ENCODE results near the gene MSANTD3.
"Not testable (repeated sequence)": the region's sequence is repeated elsewhere in the genome, so short reads cannot be mapped to it uniquely, and the experiment has no call there.

MSANTD3 gene

GRCh38 chr9:100426530-100427365 lies at the start of gene MSANTD3:
Gene MSANTD3 (plus strand): TSS chr9:100427143. CDS start chr9:100441939, 14,796 bp downstream.
- peak; percentile 42 to 43 for DNase-seq

- DNase-seq = no peak
Measured at GRCh38 chr9:100379862-100380261, 47.1 kb upstream of the MSANTD3 start.

- DNase-seq = not testable (repeated sequence)
Measured at GRCh38 chr9:100392989-100393388, 34.0 kb upstream of the MSANTD3 start.

- no peak for DNase-seq
Measured at GRCh38 chr9:100394032-100394695, 32.8 kb upstream of the MSANTD3 start.

GRCh38 chr9:100394816-100395215 lies 32.1 kb upstream of the MSANTD3 start:
- no peak for DNase-seq

- no peak for DNase-seq
Measured at GRCh38 chr9:100396769-100397168, 30.2 kb upstream of the MSANTD3 start.

- no peak for DNase-seq
Measured at GRCh38 chr9:100397529-100398266, 29.2 kb upstream of the MSANTD3 start.

GRCh38 chr9:100401042-100401441 lies 25.9 kb upstream of the MSANTD3 start:
- no peak for DNase-seq

GRCh38 chr9:100406962-100407361 lies 20.0 kb upstream of the MSANTD3 start:
- DNase-seq = no peak

- no peak for DNase-seq
Measured at GRCh38 chr9:100408546-100409175, 18.3 kb upstream of the MSANTD3 start.

- no peak for DNase-seq
Measured at GRCh38 chr9:100409176-100409556, 17.8 kb upstream of the MSANTD3 start.

- DNase-seq = peak; percentile 82 to 84
Measured at GRCh38 chr9:100411472-100412283, 15.3 kb upstream of the MSANTD3 start.

GRCh38 chr9:100413839-100414420 lies 13.0 kb upstream of the MSANTD3 start:
- DNase-seq = no peak

- no peak for DNase-seq
Measured at GRCh38 chr9:100417815-100418214, 9.1 kb upstream of the MSANTD3 start.

- no peak for DNase-seq
Measured at GRCh38 chr9:100419166-100419565, 7.8 kb upstream of the MSANTD3 start.

- not testable (repeated sequence) for DNase-seq
Measured at GRCh38 chr9:100421116-100421515, 5.8 kb upstream of the MSANTD3 start.

- no peak for DNase-seq
Measured at GRCh38 chr9:100425758-100426157, 1.2 kb upstream of the MSANTD3 start.

GRCh38 chr9:100426189-100426529 lies 784 bp upstream of the MSANTD3 start:
- no peak for DNase-seq

GRCh38 chr9:100427366-100428263 lies 672 bp downstream of the MSANTD3 start:
- DNase-seq = peak in 1 of 2 experiments; percentile 2

- no peak for DNase-seq
Measured at GRCh38 chr9:100428871-100429654, 2.1 kb downstream of the MSANTD3 start.
